GM21619 (cell line): ENCODE data around the gene GFPT2.

Experiments used
- ATAC-seq: cut with Tn5 transposase; IDR thresholded peaks from one replicate; pipeline ENCODE4 v1.9.1; 2021; ENCODE audit not compliant: unreplicated experiment

The GFPT2 gene

DNA sequence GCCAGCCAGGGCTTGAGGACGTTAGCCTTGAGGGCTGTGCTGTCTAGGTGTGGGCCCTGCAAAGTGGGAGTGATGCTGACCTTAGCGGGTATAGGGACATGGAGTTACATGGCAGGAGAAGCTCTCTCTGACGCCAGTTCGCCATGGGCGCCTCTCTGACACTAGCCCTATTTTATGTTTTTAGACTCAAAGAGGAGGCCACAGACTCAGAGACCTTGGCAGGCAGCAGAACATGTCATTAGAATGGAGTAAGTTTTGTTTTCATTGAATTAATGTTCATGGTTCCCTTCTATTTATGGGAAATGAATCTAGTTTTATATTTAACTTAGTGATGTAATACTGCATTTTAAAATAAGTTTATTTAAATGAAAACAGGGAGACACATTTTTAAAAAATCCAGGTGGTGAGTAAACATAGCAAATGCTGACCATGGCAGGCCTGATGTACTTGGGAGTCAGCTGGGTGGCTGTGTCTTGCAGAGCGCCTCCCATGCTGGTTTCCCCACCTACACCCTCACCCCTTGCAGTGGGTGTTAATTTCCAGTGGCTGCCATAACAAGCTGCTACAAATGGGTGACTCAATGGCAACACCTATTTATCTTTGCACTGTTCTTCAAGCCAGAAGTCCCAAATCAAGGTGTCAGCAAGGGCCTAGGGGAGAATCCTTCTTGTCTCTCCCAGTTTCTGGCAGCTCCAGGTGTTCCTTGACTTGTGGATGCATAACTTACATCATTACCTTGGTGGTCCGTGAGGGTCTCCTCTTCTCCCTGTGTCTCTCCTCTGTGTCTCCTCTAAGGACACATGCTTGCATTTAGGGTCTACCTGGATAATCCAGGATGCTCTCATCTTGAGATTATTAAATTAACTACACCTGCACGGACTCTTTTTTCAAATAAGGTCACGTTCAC lies 25.6 kb upstream of the GFPT2 start:
- ATAC-seq, result no peak

DNA sequence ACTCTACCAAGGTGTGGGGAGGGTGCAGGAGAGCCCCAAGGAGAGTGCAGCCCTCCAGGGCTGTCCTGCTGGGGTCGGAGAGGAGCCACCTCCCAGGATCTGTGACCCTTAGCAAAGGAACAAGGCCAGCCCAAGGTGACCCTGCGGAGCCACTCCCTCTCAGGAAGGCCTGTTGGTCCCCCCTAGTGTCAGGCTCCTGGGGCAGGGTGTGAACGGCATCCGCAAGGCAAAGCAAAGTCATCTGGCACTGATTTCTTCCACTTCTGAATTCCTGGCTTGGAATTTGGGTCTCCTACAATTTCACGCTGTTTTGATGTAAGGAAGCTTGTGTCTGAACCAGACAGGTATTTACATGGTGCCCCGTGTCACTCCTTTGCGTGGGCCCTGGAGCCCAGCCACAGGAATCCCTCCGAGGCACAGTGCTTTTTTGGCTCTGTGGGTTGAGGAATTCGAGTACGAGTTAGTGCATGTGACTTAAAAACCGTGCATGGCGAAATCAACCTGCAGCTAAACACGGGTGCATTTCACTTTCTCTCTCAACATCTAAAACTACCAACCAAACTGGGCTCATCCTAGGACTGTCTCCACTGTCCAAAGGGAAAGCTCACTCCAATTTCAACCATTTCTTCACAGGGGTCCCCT lies 24.5 kb upstream of the GFPT2 start:
- no peak for ATAC-seq

DNA sequence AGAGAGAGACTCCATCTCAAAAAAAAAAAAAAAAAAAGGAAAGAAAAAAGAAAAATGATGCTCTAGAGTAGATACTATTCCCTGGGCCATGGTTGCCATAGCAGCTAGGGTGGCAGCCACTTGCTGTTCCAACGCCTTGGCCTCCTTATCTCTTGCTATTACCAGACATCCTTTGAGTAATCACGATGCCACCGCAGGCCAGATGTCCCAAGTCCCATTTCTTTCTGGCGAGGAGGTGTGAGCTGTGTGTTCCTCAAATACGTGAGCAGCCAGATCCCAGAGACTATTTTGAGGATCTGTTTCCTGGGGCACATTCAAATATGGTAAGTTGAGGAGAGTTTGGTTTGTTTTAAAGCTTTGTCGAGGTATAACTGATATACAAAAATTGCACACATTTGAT lies 23.4 kb upstream of the GFPT2 start:
- no peak for ATAC-seq

DNA sequence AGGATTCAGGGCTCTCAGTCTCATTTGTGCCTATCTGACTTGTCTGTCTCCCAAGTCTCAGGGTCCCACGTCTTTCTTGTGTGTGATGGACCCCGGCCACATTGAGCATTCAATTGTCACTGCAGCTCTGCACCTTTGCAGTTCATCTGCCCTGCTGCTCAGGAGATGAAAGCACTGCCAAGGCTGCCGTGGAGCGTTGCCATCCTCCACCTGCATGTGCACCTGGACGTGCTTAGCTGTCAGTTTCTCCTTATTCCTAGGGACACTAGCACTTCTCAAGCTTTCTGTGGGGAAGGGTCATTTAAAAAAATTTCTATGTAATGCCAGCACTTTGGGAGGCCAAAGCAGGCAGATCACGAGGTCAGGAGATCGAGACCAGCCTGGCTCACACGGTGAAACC lies 22.8 kb upstream of the GFPT2 start:
- no peak for ATAC-seq

DNA sequence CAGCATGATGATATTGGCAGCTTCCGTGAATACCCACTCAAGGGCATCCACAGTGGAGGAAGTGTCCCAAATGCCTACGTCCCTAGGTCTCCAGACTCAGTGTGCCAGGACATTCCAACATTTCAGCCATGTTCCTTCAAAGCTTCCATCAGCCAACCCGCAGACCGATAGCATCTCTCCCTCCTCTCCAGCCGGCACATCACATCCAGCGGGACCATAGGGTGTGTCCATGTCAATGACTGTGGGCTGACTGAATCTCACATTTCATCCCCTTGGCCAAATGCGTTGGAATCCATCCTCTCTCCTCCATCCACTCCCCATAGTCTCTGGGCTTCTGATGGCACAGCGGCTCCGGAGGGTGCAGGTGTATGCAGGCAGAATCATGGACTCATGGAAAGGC lies 22.2 kb upstream of the GFPT2 start:
- ATAC-seq, result no peak

DNA sequence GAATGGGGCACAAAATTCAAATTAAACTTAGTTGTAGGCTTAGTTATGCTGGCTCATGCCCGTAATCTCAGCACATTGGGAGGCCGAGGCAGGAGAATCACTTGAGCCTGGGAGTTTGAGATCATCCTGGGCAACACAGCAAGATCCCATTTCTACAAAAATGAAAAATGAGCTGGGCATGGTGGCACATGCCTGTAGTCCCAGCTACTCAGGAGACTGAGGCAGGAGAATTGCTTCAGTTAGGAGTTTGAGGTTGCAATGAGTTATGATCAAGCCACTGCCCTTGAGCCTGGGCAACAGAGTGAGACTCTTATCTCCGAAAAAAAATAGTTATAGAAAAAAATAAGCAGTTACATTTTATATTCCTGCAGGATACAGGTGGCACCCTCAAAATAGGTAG lies 20.7 kb upstream of the GFPT2 start:
- ATAC-seq, result no peak

DNA sequence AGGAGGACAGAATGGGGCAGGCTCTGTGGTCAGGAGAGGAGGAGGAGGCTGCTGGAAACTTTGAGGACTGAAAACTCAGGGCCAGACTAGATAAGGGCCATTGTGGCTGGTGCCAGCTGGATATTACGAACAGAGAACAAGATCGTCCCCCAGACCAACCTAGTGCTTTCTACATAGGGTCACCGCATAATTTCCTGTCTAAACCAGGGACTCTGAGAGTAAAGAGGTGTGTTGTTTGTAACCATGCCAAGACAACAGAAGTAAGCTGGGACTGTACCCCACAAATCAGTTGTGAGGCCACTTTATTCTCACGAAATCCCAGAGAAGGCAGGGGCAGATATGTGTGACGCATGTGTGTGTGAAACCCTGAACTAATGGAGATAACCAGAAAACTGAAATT lies 20.3 kb upstream of the GFPT2 start:
- no peak for ATAC-seq

DNA sequence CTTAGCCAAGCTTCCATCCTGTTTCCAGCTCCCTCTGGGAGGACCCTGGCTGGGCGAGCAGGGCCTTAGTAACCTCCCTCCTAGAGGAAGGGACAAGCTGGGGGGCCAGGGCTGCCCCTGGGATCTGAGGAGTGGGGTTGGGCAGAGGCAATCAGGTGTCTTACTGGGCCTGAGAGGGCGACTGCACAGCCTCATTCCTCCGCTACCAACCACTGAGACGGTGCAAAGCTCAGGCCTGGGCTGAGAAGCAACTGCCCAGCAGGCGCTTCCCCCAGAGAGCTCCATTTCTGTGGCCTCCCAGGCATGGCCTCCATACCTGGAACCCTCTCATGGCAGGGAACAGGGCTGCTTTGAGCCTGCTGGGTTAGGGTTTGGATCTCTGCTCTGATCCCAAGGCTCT lies 18.8 kb upstream of the GFPT2 start:
- no peak for ATAC-seq

DNA sequence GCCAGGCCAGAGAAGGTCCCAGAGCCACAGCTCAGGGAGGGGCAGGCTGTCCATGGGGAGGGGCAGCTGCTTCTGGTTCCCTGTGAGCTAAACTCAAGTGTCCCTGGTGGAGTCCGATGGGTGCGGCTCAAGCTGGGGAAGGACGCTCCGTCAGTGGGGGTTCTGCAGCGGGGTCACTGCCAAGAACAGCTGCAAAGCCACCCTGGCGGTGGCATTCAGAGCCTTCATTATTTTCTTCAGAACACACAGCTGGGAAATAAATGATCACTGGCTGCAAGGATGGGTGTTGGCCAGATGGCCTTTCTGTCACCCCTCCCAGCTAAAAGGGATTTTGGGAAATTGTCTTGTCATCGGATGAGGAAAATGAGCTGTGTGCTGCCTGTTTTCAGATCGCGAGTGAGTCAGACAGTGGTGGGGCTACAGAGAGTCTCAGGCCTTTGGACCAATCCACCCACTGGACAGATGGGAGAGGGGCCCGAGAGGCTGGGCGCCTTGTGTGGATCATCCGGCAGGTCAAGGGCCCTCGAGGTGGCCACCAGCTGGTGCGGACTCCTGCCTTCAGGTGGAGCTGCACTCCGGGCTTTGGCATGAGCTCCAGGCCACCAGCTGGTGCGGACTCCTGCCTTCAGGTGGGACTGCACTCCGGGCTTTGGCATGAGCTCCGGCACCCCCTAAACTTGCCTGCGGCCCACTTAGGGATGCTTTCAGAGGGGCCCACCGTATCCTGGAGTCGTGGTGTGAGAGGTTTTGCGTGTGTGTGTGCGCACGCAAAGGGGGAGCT lies 17.9 kb upstream of the GFPT2 start:
- no peak for ATAC-seq

DNA sequence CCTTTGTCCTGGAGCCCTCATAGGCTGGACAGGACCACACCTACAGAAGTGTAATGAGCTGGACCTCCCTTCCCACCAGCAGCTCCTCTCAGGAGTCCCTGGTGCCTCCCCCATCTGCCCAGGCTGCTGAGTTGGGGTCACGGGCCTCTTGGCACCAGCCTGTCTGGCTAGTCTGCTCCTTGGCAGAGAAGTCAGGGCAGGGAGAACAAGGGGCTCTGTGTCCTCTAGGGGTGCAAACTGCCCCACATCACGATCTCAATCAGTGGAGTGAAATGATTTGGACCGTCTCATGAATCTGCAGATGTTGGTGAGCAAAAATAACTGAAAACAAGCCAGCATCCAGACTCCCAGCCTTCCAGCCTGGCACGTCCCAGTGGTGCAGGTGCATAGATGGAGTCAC lies 14.9 kb upstream of the GFPT2 start:
- no peak for ATAC-seq

DNA sequence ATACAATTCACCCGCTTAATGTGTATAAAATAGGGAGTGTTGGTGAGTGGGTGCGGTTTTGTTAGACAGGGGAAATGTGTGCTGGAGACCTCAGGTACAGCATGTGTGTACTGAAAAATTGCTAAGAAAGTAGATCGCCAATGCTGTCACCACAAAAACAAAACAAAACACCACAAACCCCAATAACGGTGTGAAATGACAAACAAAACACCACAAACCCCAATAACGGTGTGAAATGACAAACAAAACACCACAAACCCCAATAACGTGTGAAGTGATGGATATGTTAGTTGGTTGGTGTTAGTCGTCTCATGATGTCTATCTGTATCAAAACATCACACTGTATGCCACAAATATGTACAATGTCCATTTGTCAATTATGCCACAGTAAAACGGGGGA lies 14.2 kb upstream of the GFPT2 start:
- ATAC-seq, result no peak

DNA sequence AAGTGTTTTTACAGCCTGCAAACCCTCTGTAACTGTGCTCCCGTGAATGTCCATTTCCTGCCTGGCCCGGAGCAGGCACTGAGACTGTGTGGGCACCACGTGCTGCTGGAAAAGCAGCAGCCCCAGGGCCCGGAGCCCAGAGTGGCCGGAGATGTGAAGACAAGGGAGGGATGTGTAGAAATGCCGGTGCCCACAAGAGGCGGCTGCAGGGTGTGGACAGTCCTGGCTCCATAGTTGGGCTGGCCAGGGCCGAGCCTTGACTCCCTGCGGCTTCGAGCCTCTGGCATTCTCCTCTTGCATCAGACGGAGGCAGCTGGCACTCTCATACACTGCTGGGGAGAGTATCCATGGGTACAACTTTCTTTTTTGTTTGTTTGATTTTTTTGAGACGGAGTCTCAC lies 13.2 kb upstream of the GFPT2 start:
- ATAC-seq, result no peak

DNA sequence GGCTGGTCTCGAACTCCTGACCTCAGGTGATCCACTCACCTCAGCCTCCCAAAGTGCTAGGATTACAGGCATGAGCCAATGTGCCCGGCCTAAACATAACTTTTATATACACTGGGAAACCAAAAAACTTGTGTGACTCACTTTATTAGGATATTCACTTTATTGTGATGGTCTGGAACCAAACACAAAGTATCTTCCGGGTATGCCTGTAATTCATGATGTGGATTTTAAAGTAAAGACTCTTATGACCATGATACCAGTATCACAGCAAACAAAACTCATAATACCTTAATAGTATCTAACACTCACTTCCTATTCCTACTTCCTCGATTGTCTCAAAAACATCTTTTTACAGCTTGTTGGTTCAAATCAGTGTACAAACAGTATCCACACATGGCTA lies 12.7 kb upstream of the GFPT2 start:
- ATAC-seq, result no peak

DNA sequence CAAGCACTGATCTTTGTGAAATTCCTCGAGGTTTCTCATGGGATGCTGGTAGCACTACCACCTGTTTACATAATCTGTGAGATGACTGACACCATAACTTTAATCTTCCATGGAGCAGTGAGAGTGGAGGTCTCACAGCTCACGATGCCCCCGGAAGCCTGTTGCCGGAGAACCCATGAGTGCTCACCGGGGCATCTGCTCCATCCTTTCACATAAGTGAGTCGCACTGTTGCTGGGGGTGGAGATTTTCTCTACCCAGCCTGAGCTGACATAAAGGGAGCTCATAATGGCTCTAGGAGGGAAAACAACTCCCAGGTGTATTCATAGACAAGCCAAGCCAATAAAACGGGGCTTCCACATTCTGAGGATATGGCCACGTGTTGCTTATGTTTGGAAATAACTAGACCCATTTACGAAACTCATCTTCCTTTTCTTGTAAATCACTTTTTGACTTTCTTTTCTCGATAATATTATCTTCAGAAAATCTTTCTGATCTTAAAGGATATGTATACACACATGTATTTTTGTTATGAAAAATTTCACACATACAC lies 11.2 kb upstream of the GFPT2 start:
- ATAC-seq, result no peak

DNA sequence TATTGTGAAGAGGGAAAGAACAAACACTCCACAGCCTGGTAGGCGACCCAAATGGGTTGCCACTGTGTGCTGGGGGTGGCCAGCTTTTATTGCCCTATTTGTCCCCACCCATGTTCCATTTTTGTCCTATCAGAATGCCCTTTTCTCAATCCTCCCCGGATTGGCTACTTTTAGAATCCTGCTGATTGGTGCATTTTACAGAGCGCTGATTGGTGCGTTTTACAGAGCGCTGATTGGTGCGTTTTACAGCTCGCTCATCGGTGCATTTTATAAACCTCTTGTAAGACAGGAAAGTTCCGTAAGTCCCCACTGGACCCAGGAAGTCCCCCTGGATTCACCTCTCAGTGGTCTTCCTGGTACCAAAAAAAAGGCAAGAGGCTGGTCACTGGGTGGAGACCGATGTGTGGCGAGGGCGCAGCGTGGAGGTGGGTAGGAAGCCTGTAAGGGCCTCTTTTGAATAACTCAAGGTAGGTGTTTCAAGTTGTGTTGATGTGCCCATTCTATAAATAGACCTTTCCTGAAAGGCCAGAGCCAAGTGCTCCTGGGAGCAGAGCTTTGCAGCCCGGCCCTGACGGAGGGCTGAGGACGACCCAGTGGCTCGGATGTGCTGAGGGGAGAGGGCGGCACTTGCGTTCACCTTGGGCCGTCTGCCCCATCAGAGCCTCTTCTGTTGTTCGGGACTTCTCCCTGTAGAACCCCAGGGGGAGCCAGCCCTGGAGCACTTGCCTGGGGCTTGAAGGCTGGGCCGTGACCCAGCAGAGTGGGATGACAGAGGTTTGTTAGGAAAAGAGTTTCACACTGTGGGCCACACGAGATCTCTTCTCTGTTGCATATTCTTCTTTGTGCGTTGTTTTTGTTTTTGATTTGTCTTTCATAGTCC lies 7.2 kb upstream of the GFPT2 start:
- ATAC-seq, result no peak

DNA sequence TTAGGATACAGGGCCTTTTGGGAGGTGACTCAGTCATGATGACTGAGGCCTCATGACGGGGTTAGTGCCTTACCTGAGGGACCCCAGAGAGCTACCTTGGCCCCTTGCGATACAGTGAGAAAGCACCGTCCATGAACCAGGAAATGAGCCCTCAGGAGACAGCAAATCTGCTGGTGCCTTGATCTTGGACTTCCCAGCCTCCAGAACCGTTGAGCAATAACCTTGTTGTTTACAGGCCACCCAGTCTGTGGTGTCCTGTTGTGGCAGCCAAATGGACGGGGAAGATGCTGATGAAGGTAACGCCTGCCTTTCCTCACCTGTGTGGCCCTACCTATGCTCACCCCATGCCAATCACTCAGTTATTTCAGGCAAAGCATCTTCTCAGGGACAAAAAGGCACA lies 5.6 kb upstream of the GFPT2 start:
- ATAC-seq, result no peak

DNA sequence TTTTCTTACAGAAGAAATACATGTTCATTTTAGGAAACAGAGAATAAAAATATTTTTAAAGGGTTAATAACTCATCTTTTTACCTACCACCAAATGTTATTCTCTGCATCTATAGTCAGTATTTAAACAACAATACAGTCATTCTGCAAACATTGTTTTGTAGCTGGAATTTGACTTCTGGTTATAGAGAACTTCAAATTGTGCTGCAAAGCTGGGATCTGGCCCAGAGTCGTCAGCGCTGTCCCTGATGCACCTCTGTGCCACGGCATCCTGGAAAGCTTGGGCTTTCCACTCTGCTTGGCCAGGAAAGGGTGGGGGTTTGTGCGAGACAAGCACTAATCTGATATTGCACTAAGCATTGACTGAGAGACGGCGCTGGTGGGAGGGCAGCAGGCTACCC lies 5.0 kb upstream of the GFPT2 start:
- ATAC-seq, result no peak

DNA sequence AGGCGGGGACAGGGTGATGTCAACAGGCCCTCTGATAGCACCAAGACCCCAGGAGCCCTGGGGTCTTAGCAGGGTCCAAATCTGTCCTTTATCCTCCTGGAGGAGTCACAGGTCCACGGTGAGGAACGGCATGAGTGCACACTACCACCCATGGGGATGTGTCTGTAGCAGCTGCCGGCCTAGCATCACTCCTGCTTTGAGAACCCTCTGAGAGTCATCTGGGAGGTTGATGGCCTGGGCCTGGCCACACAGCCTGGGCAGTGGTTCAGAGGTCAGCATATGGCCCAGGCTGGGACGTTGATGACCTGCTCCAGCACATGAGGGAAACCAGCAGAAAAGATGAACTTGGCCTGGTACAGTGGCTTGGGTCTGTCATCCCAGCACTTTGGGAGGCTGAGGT lies 1.8 kb upstream of the GFPT2 start:
- no peak for ATAC-seq

DNA sequence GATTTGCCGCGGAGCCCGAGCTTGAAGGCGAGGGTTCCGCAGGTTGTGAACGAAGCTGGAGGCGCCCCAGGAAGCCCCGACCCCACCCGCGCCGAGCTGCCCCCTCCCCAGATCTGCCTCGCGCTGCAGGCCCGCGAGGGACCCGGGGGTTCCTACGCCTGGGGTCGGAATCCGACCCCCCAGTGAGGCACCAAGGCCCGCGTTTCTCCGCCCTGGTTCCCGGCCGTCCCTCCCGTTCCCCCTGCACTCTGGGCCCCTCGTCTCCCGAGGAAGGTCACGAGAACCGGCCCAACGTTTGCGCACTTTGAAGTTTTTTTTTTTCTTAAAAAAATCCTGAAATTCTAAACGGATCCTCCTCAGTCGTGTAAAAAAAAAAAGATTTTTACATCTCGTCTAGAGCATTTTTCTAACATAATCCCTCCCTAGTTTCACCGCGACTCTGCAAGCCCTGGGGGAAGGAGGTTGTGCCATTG lies 880 bp upstream of the GFPT2 start:
- no peak for ATAC-seq
